Psoas muscle (tissue), 8 donors: ENCODE data around the gene CSDE1. TPM values are rescaled to one million over a fixed set of nuclear protein-coding genes. Genes with fewer than 3 reads are reported as not detected.

ENCODE experiments used
- ATAC-seq, 4 donors: fragments of 200-7000 bp; cut with Tn5 transposase; one replicate each; pipeline ENCODE4 v1.9.1; 2020; ENCODE audit warnings: moderate library complexity in 3 of 4, mild to moderate bottlenecking in 2 of 4
- DNase-seq, 2 donors: peaks; one replicate each; pipeline ENCODE4 v3.0.0-alpha.2; 2020
- H3K27ac ChIP-seq: fragments of 200-600 bp; one replicate; pipeline ENCODE4 v1.8.0; 2022
- H3K27me3 ChIP-seq, 3 donors: fragments of 200-600 bp in 1 of 3; one replicate each; pipeline versions ENCODE4 v1.6.1 to v1.8.0; 2013 to 2022; ENCODE audit warnings: low read length in 2 of 3, mild to moderate bottlenecking in 2 of 3, moderate library complexity in 1 of 3; ENCODE audit not compliant: insufficient read depth in 3 of 3
- H3K36me3 ChIP-seq, 2 donors: fragments of 200-600 bp in 1 of 2; one replicate each; pipeline versions ENCODE4 v1.6.1 to v1.8.0; 2013 to 2022; ENCODE audit warnings: low read depth in 1 of 2, mild to moderate bottlenecking in 1 of 2, moderate library complexity in 1 of 2; ENCODE audit not compliant: insufficient read depth in 1 of 2
- H3K4me1 ChIP-seq: fragments of 200-600 bp; one replicate; pipeline ENCODE4 v1.8.0; 2022
- H3K4me3 ChIP-seq: fragments of 200-600 bp; one replicate; pipeline ENCODE4 v1.8.0; 2022; ENCODE audit warnings: mild to moderate bottlenecking
- H3K9me3 ChIP-seq: fragments of 200-600 bp; one replicate; pipeline ENCODE4 v1.8.0; 2022
- WGBS, 3 donors: extraction: QIAGEN DNeasy Blood & Tissue Kit; methylation state at CpG; one replicate each; pipeline versions ENCODE4 v1.1.6 to v1.1.7; 2013; 5-methylcytosine and 5-hydroxymethylcytosine counted together
- intact Hi-C, 2 donors: fragments of 100-400 bp; cut with DNase I; formaldehyde crosslinking; loops; one replicate each; pipeline versions ENCODE4 v1.11.0 to v1.14.2; 2022
- polyA plus RNA-seq, 3 donors: library from polyadenylated mRNA; stranded (reverse); fragments of 200-250 nt; gene quantifications; one replicate each; pipeline ENCODE4 v1.2.3, GENCODE V29; 2013
- total RNA-seq, 4 donors: library from RNA; stranded (reverse); fragmentation: NEBNext Ultra II Directional in 2 of 4; extraction: Animal tissue kit (Norgen Biotek cat#: 25700) in 2 of 4; gene quantifications; one replicate each; pipeline versions ENCODE4 v1.2.1 to v1.2.4, GENCODE V29; 2021 to 2023
- TF ChIP-seq, protein P1 (sequence below): fragments of 200-600 bp; IDR thresholded peaks from one replicate; pipeline ENCODE4 v1.8.0; 2022; ENCODE audit warnings: antibody characterized with exemption
- donor health status: healthy with polysubstance abuse.
- donor health status: DM: no; HTN: no; CAD: no; lungs with moderate emphysema.
- donor health status: Bipolar disorder and iron deficiency.
- donor health status: healthy.
- donor health status: DM: yes; HTN: yes; CAD: no.
- donor health status: DM: no; HTN: no; CAD: no.
- donor health status: DM: no; HTN: no; CAD: no.
- donor health status: DM: yes; HTN: yes; CAD: no.

The CSDE1 gene
- total and polyA plus RNA-seq, 7 donors: 305 to 1,888 (median 1,387) TPM

DNA sequence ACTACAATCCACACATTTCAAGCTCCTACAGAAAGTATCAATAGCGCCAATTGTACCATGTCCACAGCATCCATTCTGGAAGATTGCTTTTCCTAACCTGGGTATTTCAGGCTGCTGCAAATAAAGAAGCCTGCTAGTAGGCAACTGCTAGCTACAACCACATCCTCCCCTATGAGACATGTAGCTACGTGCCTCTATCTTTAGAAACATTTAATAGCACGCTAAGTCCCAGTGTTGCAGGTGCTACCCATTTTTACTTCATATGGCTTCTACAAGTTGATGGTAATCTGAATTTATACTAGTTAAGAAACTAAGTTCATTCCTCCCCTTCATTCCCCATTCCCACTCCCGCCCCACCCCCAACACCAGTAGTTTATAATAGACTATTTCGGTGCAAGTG, 55.0 kb downstream of the CSDE1 start:
- TF ChIP-seq, protein P1, sequence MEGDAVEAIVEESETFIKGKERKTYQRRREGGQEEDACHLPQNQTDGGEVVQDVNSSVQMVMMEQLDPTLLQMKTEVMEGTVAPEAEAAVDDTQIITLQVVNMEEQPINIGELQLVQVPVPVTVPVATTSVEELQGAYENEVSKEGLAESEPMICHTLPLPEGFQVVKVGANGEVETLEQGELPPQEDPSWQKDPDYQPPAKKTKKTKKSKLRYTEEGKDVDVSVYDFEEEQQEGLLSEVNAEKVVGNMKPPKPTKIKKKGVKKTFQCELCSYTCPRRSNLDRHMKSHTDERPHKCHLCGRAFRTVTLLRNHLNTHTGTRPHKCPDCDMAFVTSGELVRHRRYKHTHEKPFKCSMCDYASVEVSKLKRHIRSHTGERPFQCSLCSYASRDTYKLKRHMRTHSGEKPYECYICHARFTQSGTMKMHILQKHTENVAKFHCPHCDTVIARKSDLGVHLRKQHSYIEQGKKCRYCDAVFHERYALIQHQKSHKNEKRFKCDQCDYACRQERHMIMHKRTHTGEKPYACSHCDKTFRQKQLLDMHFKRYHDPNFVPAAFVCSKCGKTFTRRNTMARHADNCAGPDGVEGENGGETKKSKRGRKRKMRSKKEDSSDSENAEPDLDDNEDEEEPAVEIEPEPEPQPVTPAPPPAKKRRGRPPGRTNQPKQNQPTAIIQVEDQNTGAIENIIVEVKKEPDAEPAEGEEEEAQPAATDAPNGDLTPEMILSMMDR: no peak
- Histone ChIP-seq H3K27me3 (no peaks in the 10 kb centered on the region), H3K9me3 (no peaks in the 10 kb centered on the region), H3K27ac (peak overlapping the region; percentile 94), H3K36me3 (peaks cover 2 to 29% of the 10 kb centered on the region in 2 donors), H3K4me1 (peaks cover 31% of the 10 kb centered on the region), H3K4me3 (peak overlapping the region; percentile 17)
- no peak for DNase-seq
- intact Hi-C loops: no loop called here
- peak; percentile 74 to 91 (median 88) for ATAC-seq
- WGBS, 3 donors: 35 to 58% (median 35%) methylated on average over 5 of the region's 5 CpGs

DNA sequence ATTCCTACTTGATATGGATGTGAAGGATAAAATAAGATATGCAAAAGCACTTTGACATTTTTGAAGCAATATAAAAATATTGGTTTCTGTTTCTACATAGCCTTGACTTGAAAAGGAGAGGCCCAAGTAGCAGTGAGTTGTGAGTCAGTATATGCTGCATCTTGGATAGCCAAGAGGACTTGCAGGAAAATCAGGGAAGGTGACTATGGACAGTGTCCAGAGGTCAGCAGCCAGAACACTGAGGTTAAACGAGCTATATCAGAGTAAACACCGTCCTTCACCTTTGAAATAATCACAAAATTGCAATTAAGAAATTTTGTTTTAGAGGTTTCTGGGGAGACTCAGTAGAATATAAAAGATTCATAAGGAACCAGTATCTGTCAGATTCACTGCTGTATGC, 55.9 kb downstream of the CSDE1 start:
- WGBS, 3 donors: 17 to 21% (median 18%) methylated on average over 2 of the region's 2 CpGs
- Histone ChIP-seq H3K9me3 (no peaks in the 10 kb centered on the region), H3K36me3 (peaks cover 0 to 21% of the 10 kb centered on the region in 2 donors), H3K27me3 (no peaks in the 10 kb centered on the region), H3K27ac (peak overlapping the region; percentile 94), H3K4me1 (peaks cover 31% of the 10 kb centered on the region), H3K4me3 (no peak overlapping the region)
- DNase-seq: no peak
- ATAC-seq: peak in 3 of 4 donors; percentile 39 to 53 (median 44)
- TF ChIP-seq, protein P1: no peak
- intact Hi-C loops: no loop called here

DNA sequence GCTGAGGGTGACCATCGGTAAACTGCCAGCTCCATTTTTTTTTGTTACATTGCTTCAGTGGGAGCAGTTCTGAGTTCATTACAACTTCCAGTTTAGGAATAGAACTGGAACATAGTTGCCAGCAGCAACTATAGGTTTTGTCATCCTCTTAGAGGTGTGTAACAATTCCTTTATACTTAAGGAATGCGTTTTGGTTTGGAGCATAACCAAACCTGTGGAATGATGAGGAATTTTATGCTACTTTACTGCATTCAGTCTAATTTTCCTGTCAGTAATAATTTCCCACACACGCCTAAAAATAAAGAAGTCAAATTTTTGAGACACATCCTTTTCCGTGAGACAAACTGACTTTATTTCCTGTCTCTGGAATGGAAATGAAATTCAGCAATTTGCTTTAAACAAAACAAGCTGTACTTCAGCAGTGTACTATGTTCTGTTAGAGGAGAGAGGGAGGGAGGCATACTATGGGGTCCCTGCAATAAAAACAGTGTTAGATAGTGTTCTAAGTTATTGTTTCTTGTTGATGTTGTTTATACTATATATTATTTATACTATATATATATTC, 57.7 kb downstream of the CSDE1 start:
- TF ChIP-seq, protein P1: no peak
- Histone ChIP-seq H3K36me3 (peaks cover 0 to 4% of the 10 kb centered on the region in 2 donors), H3K9me3 (no peaks in the 10 kb centered on the region), H3K27me3 (no peaks in the 10 kb centered on the region), H3K27ac (peak overlapping the region; percentile 94), H3K4me1 (peaks cover 38% of the 10 kb centered on the region), H3K4me3 (no peak overlapping the region)
- DNase-seq (no peak), ATAC-seq (no peak)
- 51 to 64% (median 53%) methylated on average over 4 of the region's 4 CpGs for WGBS, 3 donors
- intact Hi-C loops: no loop called here

DNA sequence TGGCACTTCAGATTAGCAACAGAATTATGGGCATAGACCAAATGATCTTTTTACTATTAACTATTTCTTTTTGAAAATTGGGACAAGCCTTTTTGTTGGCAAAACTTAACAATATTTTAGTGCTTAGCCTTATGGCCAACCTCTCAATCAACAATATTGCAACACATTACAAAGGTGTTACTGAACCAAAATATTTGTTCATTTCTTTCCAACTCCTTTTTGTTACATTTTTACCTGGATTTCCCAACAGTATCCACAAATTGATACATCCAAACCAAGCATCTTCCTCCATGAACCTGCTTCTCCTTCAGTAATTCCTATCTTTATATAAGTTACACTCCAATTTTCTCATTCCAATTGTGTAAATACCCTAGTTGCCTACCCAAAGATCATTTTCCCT, 61.0 kb downstream of the CSDE1 start:
- no peaks in the 10 kb centered on the region for H3K27me3 ChIP-seq
- peaks cover 0 to 8% of the 10 kb centered on the region in 2 donors for H3K36me3 ChIP-seq
- DNase-seq (no peak), ATAC-seq (no peak)
- TF ChIP-seq, protein P1: no peak
- intact Hi-C loops: no loop called here
- H3K4me1 ChIP-seq: peaks cover 21% of the 10 kb centered on the region
- peak overlapping the region; percentile 94 for H3K27ac ChIP-seq
- no peak overlapping the region for H3K4me3 ChIP-seq
- no peaks in the 10 kb centered on the region for H3K9me3 ChIP-seq
